GM12891 (cell line): ENCODE data around the gene PLEK.

Experiments used
- POLR2A ChIP-seq: IDR thresholded peaks from 2 replicates; pipeline ENCODE4 v1.6.1; 2011; ENCODE audit warnings: low read depth, low read length, control low read depth
- POLR2AphosphoS5 ChIP-seq: IDR thresholded peaks from 2 replicates; pipeline ENCODE4 v1.6.1; 2011; ENCODE audit warnings: low read depth, low read length, control low read depth

DNA sequence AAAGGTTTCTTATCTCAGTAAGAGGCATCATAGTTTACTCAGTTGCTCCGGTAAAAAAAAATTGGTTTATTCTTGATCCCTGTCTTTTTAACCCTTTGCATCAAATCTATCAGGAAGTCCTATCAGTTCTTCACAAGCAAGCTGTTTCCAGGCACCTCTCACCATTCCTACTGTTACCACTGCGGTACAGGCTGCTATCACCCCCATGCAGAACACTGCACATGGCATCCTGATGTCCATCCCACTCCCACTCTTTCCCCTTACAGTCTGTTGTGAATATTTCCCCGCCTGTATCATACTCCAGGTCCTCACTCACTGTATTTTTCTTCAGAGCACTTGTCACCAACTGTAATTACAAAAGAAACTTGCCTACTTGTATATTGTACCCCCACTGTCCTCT, 40.0 kb upstream of the PLEK start:
- TF ChIP-seq POLR2AphosphoS5 (no peak), POLR2A (no peak)
